Endothelial cell (in vitro differentiated cells): Measurements from ENCODE around the gene LAMA1. TPM values are rescaled to one million over a fixed set of nuclear protein-coding genes. Genes with fewer than 3 reads are reported as not detected.

Experiments used
- DNase-seq: peaks from one replicate; pipeline ENCODE4 v3.0.0; 2021; ENCODE audit warnings: low spot score
- H3K27ac Mint-ChIP-seq: one replicate; pipeline ENCODE4 v1.8.0; 2021; ENCODE audit warnings: mixed read lengths, inconsistent platforms; ENCODE audit not compliant: unreplicated experiment
- H3K27me3 Mint-ChIP-seq: one replicate; pipeline ENCODE4 v1.8.0; 2021; ENCODE audit warnings: mild to moderate bottlenecking, moderate library complexity, mixed read lengths, inconsistent platforms; ENCODE audit not compliant: unreplicated experiment
- H3K36me3 Mint-ChIP-seq: one replicate; pipeline ENCODE4 v1.8.0; 2021; ENCODE audit warnings: mild to moderate bottlenecking, low read depth, mixed read lengths, inconsistent platforms; ENCODE audit not compliant: unreplicated experiment
- H3K4me1 Mint-ChIP-seq: one replicate; pipeline ENCODE4 v1.8.0; 2021; ENCODE audit warnings: mild to moderate bottlenecking, mixed read lengths, inconsistent platforms; ENCODE audit not compliant: unreplicated experiment
- H3K4me3 Mint-ChIP-seq: one replicate; pipeline ENCODE4 v1.8.0; 2021; ENCODE audit warnings: mild to moderate bottlenecking, mixed read lengths, inconsistent platforms; ENCODE audit not compliant: unreplicated experiment
- H3K9me3 Mint-ChIP-seq: one replicate; pipeline ENCODE4 v1.8.0; 2021; ENCODE audit warnings: mixed read lengths, inconsistent platforms; ENCODE audit not compliant: unreplicated experiment
- CTCF ChIP-seq: fragments of 200-600 bp; sonication (generic); IDR thresholded peaks from one replicate; pipeline ENCODE4 v1.5.0; 2021; ENCODE audit warnings: antibody characterized with exemption; ENCODE audit not compliant: unreplicated experiment
- total RNA-seq: library from RNA; stranded (reverse); fragmentation: NEBNext Ultra II Directional; extraction: Animal tissue kit (Norgen Biotek cat#: 25700); gene quantifications from one replicate; pipeline ENCODE4 v1.2.1, GENCODE V29; 2021; ENCODE audit not compliant: unreplicated experiment

LAMA1 gene
- total RNA-seq, 1 donor from 2014 or later: 8.7 TPM

GRCh38 chr18:7064346-7064745 is 53.3 kb downstream of the LAMA1 start:
- Mint-ChIP-seq H3K36me3 (no peaks in the 10 kb centered on the region), H3K4me3 (no peak overlapping the region), H3K27me3 (peaks cover 4% of the 10 kb centered on the region), H3K9me3 (no peaks in the 10 kb centered on the region), H3K27ac (no peak overlapping the region), H3K4me1 (peaks cover 8% of the 10 kb centered on the region)
- no peak for TF ChIP-seq CTCF
- no peak for DNase-seq

- Mint-ChIP-seq H3K4me3 (no peak overlapping the region), H3K27ac (no peak overlapping the region), H3K4me1 (peaks cover 14% of the 10 kb centered on the region), H3K36me3 (no peaks in the 10 kb centered on the region), H3K9me3 (no peaks in the 10 kb centered on the region), H3K27me3 (peaks cover 1% of the 10 kb centered on the region)
- TF ChIP-seq CTCF: no peak
- no peak for DNase-seq
Measured at GRCh38 chr18:7062811-7063210, 54.8 kb downstream of the LAMA1 start.

GRCh38 chr18:7062236-7062635 is 55.4 kb downstream of the LAMA1 start:
- H3K9me3 Mint-ChIP-seq: no peaks in the 10 kb centered on the region
- DNase-seq: no peak
- no peaks in the 10 kb centered on the region for H3K36me3 Mint-ChIP-seq
- no peak overlapping the region for H3K4me3 Mint-ChIP-seq
- no peak for TF ChIP-seq CTCF
- peaks cover 14% of the 10 kb centered on the region for H3K4me1 Mint-ChIP-seq
- H3K27me3 Mint-ChIP-seq: peaks cover 1% of the 10 kb centered on the region
- H3K27ac Mint-ChIP-seq: no peak overlapping the region

- peaks cover 3% of the 10 kb centered on the region for H3K27me3 Mint-ChIP-seq
- H3K4me3 Mint-ChIP-seq: no peak overlapping the region
- no peak overlapping the region for H3K27ac Mint-ChIP-seq
- no peak for TF ChIP-seq CTCF
- DNase-seq: no peak
- H3K36me3 Mint-ChIP-seq: no peaks in the 10 kb centered on the region
- H3K9me3 Mint-ChIP-seq: no peaks in the 10 kb centered on the region
- H3K4me1 Mint-ChIP-seq: peaks cover 13% of the 10 kb centered on the region
Measured at GRCh38 chr18:7059276-7059675, 58.3 kb downstream of the LAMA1 start.

GRCh38 chr18:7056026-7056425 is 61.6 kb downstream of the LAMA1 start:
- H3K27me3 Mint-ChIP-seq: peaks cover 4% of the 10 kb centered on the region
- H3K36me3 Mint-ChIP-seq: no peaks in the 10 kb centered on the region
- no peak for DNase-seq
- H3K4me3 Mint-ChIP-seq: no peak overlapping the region
- no peak for TF ChIP-seq CTCF
- H3K9me3 Mint-ChIP-seq: no peaks in the 10 kb centered on the region
- H3K4me1 Mint-ChIP-seq: peaks cover 7% of the 10 kb centered on the region
- H3K27ac Mint-ChIP-seq: no peak overlapping the region
